Memory B cell (primary cell): ENCODE measurements around the gene PHLDA1.

ENCODE experiments used
- ATAC-seq: fragments of 150-1000 bp; cut with Tn5 transposase; 2 replicates; pipeline ENCODE4 v1.10.0; 2021; ENCODE audit warnings: low read depth, mild to moderate bottlenecking, moderate library complexity
- DNase-seq, 2 donors: peaks; one replicate each; pipeline ENCODE4 v3.0.0; 2022; ENCODE audit warnings: low spot score in 2 of 2
- H3K27ac Mint-ChIP-seq: one replicate; pipeline ENCODE4 v1.8.0; 2022; ENCODE audit warnings: mild to moderate bottlenecking, moderate library complexity, mixed read lengths
- H3K27me3 Mint-ChIP-seq: one replicate; pipeline ENCODE4 v1.8.0; 2022; ENCODE audit warnings: mixed read lengths
- H3K36me3 Mint-ChIP-seq: one replicate; pipeline ENCODE4 v1.8.0; 2022; ENCODE audit warnings: mild to moderate bottlenecking, mixed read lengths
- H3K4me1 Mint-ChIP-seq: one replicate; pipeline ENCODE4 v1.8.0; 2022; ENCODE audit warnings: mixed read lengths
- H3K4me3 Mint-ChIP-seq: one replicate; pipeline ENCODE4 v1.8.0; 2022; ENCODE audit warnings: mild to moderate bottlenecking, moderate library complexity, mixed read lengths
- H3K9me3 Mint-ChIP-seq: one replicate; pipeline ENCODE4 v1.8.0; 2022; ENCODE audit warnings: mixed read lengths

Gene PHLDA1

GRCh38 chr12:76049575-76050251 lies 18.1 kb upstream of the PHLDA1 start:
- Mint-ChIP-seq H3K4me1 (no peaks in the 10 kb centered on the region), H3K4me3 (no peak overlapping the region), H3K27ac (no peak overlapping the region), H3K9me3 (no peaks in the 10 kb centered on the region), H3K36me3 (peaks cover 22% of the 10 kb centered on the region), H3K27me3 (no peaks in the 10 kb centered on the region)
- DNase-seq (no peak), ATAC-seq (no peak)

- no peaks in the 10 kb centered on the region for H3K9me3 Mint-ChIP-seq
- H3K27me3 Mint-ChIP-seq, result no peaks in the 10 kb centered on the region
- H3K27ac Mint-ChIP-seq, result no peak overlapping the region
- peaks cover 15% of the 10 kb centered on the region for H3K36me3 Mint-ChIP-seq
- no peaks in the 10 kb centered on the region for H3K4me1 Mint-ChIP-seq
- no peak overlapping the region for H3K4me3 Mint-ChIP-seq
- ATAC-seq (no peak), DNase-seq (no peak)
These were observed 16.2 kb upstream of the PHLDA1 start for GRCh38 chr12:76047742-76048141.

- Mint-ChIP-seq H3K27me3 (no peaks in the 10 kb centered on the region), H3K9me3 (no peaks in the 10 kb centered on the region), H3K36me3 (peaks cover 11% of the 10 kb centered on the region), H3K27ac (no peak overlapping the region), H3K4me1 (no peaks in the 10 kb centered on the region), H3K4me3 (no peak overlapping the region)
- DNase-seq, result no peak
- ATAC-seq, result no peak
These were observed 15.5 kb upstream of the PHLDA1 start for GRCh38 chr12:76047060-76047459.

GRCh38 chr12:76043377-76043776 lies 11.8 kb upstream of the PHLDA1 start:
- Mint-ChIP-seq H3K9me3 (no peaks in the 10 kb centered on the region), H3K4me1 (no peaks in the 10 kb centered on the region), H3K36me3 (no peaks in the 10 kb centered on the region), H3K27ac (no peak overlapping the region), H3K27me3 (no peaks in the 10 kb centered on the region), H3K4me3 (no peak overlapping the region)
- no peak for ATAC-seq
- no peak for DNase-seq

- ATAC-seq, result no peak
These were observed 10.6 kb upstream of the PHLDA1 start for GRCh38 chr12:76042147-76042546.

GRCh38 chr12:76041406-76041805 lies 9.8 kb upstream of the PHLDA1 start:
- no peaks in the 10 kb centered on the region for H3K9me3 Mint-ChIP-seq
- DNase-seq, result no peak

More at GRCh38 chr12:76042147-76042546, 10.6 kb upstream of the PHLDA1 start:
- H3K9me3 Mint-ChIP-seq, result no peaks in the 10 kb centered on the region
- H3K27me3 Mint-ChIP-seq, result no peaks in the 10 kb centered on the region
- no peak overlapping the region for H3K4me3 Mint-ChIP-seq
- DNase-seq, result no peak
- H3K4me1 Mint-ChIP-seq, result peaks cover 7% of the 10 kb centered on the region
- H3K36me3 Mint-ChIP-seq, result no peaks in the 10 kb centered on the region
- no peak overlapping the region for H3K27ac Mint-ChIP-seq

GRCh38 chr12:76040461-76040860 lies 8.9 kb upstream of the PHLDA1 start:
- DNase-seq, result no peak
- H3K36me3 Mint-ChIP-seq, result no peaks in the 10 kb centered on the region
- H3K27ac Mint-ChIP-seq, result no peak overlapping the region
- no peaks in the 10 kb centered on the region for H3K27me3 Mint-ChIP-seq
- no peak for ATAC-seq
- no peak overlapping the region for H3K4me3 Mint-ChIP-seq
- H3K9me3 Mint-ChIP-seq, result no peaks in the 10 kb centered on the region
- peaks cover 8% of the 10 kb centered on the region for H3K4me1 Mint-ChIP-seq

More at GRCh38 chr12:76041406-76041805, 9.8 kb upstream of the PHLDA1 start:
- Mint-ChIP-seq H3K4me1 (peaks cover 8% of the 10 kb centered on the region), H3K27ac (no peak overlapping the region), H3K4me3 (no peak overlapping the region), H3K36me3 (no peaks in the 10 kb centered on the region), H3K27me3 (no peaks in the 10 kb centered on the region)
- ATAC-seq, result no peak

- no peak for ATAC-seq
- no peak overlapping the region for H3K27ac Mint-ChIP-seq
- H3K4me1 Mint-ChIP-seq, result peaks cover 8% of the 10 kb centered on the region
- H3K9me3 Mint-ChIP-seq, result no peaks in the 10 kb centered on the region
- H3K27me3 Mint-ChIP-seq, result no peaks in the 10 kb centered on the region
- H3K36me3 Mint-ChIP-seq, result no peaks in the 10 kb centered on the region
- no peak overlapping the region for H3K4me3 Mint-ChIP-seq
- DNase-seq, result no peak
These were observed 6.6 kb upstream of the PHLDA1 start for GRCh38 chr12:76038176-76038575.

GRCh38 chr12:76037130-76038103 lies 5.8 kb upstream of the PHLDA1 start:
- H3K36me3 Mint-ChIP-seq, result no peaks in the 10 kb centered on the region
- peak; percentile 79 for ATAC-seq
- H3K4me1 Mint-ChIP-seq, result peaks cover 13% of the 10 kb centered on the region
- H3K4me3 Mint-ChIP-seq, result no peak overlapping the region
- peak in 1 of 2 donors; percentile 50 for DNase-seq
- H3K27ac Mint-ChIP-seq, result no peak overlapping the region
- H3K27me3 Mint-ChIP-seq, result no peaks in the 10 kb centered on the region
- H3K9me3 Mint-ChIP-seq, result no peaks in the 10 kb centered on the region

- H3K27me3 Mint-ChIP-seq, result peaks cover 2% of the 10 kb centered on the region
- no peaks in the 10 kb centered on the region for H3K9me3 Mint-ChIP-seq
- DNase-seq, result no peak
- no peak for ATAC-seq
- no peak overlapping the region for H3K27ac Mint-ChIP-seq
- no peak overlapping the region for H3K4me3 Mint-ChIP-seq
- H3K4me1 Mint-ChIP-seq, result peaks cover 23% of the 10 kb centered on the region
- no peaks in the 10 kb centered on the region for H3K36me3 Mint-ChIP-seq
These were observed 3.5 kb upstream of the PHLDA1 start for GRCh38 chr12:76035045-76035444.

- no peaks in the 10 kb centered on the region for H3K36me3 Mint-ChIP-seq
- H3K9me3 Mint-ChIP-seq, result no peaks in the 10 kb centered on the region
- peaks cover 4% of the 10 kb centered on the region for H3K27me3 Mint-ChIP-seq
These were observed 1.8 kb upstream of the PHLDA1 start for GRCh38 chr12:76033081-76034011.

GRCh38 chr12:76032043-76032981 lies 736 bp upstream of the PHLDA1 start:
- DNase-seq (peak; percentile 13 to 17), ATAC-seq (peak; percentile 23)
- H3K27me3 Mint-ChIP-seq, result peaks cover 4% of the 10 kb centered on the region
- H3K4me3 Mint-ChIP-seq, result peak overlapping the region; percentile 95
- peaks cover 22% of the 10 kb centered on the region for H3K4me1 Mint-ChIP-seq
- H3K9me3 Mint-ChIP-seq, result no peaks in the 10 kb centered on the region
- peak overlapping the region; percentile 84 for H3K27ac Mint-ChIP-seq
- no peaks in the 10 kb centered on the region for H3K36me3 Mint-ChIP-seq

More at GRCh38 chr12:76033081-76034011, 1.8 kb upstream of the PHLDA1 start:
- H3K27ac Mint-ChIP-seq, result peak overlapping the region; percentile 84
- ATAC-seq, result no peak
- no peak overlapping the region for H3K4me3 Mint-ChIP-seq
- no peak for DNase-seq
- H3K4me1 Mint-ChIP-seq, result peaks cover 27% of the 10 kb centered on the region

GRCh38 chr12:76031081-76031413 lies 529 bp downstream of the PHLDA1 start:
- peak overlapping the region; percentile 95 for H3K4me3 Mint-ChIP-seq
- H3K9me3 Mint-ChIP-seq, result no peaks in the 10 kb centered on the region
- ATAC-seq, result peak; percentile 1
- peaks cover 18% of the 10 kb centered on the region for H3K4me1 Mint-ChIP-seq
- no peak for DNase-seq
- peaks cover 4% of the 10 kb centered on the region for H3K27me3 Mint-ChIP-seq
- H3K36me3 Mint-ChIP-seq, result no peaks in the 10 kb centered on the region
- peak overlapping the region; percentile 84 for H3K27ac Mint-ChIP-seq
